ENCODE measurements around the gene MCOLN2. TPM values are rescaled to one million over a fixed set of nuclear protein-coding genes. Genes with fewer than 3 reads are reported as not detected.

Gene MCOLN2
- total and polyA plus RNA-seq, 2 of the 4 experiments (the other 2 are of a cell fraction), result 0.43 to 0.54 TPM

GRCh38 chr1:84918726-84919336, 78.1 kb downstream of the MCOLN2 start:
- no peak overlapping the region for H3K18ac ChIP-seq (ENCODE audit: low read depth, low read length)
- in situ Hi-C loops (cut with MboI; ENCODE audit: low sequenced_read_pairs) (no loop called here), intact Hi-C loops (cut with micrococcal nuclease) (no loop called here), dilution Hi-C loops (cut with HindIII; ENCODE audit: low sequenced_read_pairs, unreplicated experiment) (no loop called here)
- no peaks in the 10 kb centered on the region for H3K4me1 ChIP-seq (ENCODE audit: control insufficient read depth, insufficient read depth, low read length)
- H2BK15ac ChIP-seq (ENCODE audit: low read depth, low read length), result no peak overlapping the region
- no peaks in the 10 kb centered on the region for H3K36me3 ChIP-seq (ENCODE audit: control insufficient read depth, insufficient read depth, low read length)
- H3K9me3 ChIP-seq (ENCODE audit: control insufficient read depth, insufficient read depth, low read length), result no peaks in the 10 kb centered on the region
- no peak for ATAC-seq (ENCODE audit: low read depth)
- CTCF ChIA-PET, result interaction anchor here (0.9 to 1.5 kb wide), 2 partner anchors 14 to 146 kb away, joined by 3 to 4 read pairs; no protein-coding TSS in a partner anchor
- no peak for DNase-seq
- H2BK20ac ChIP-seq (ENCODE audit: low read depth, low read length), result no peak overlapping the region
- no peak overlapping the region for H3K27ac ChIP-seq (ENCODE audit: insufficient read depth, low read length)
- no peaks in the 10 kb centered on the region for H4K20me1 ChIP-seq (ENCODE audit: insufficient read depth, low read length)
- no peak overlapping the region for H3K4me2 ChIP-seq (ENCODE audit: low read depth, low read length)
- BruUV-seq (replicated peaks), result no TSS peak
- no peak overlapping the region for H4K5ac ChIP-seq (ENCODE audit: low read depth, low read length)
- H3K27me3 ChIP-seq (ENCODE audit: control insufficient read depth, insufficient read depth, low read length), result peaks cover 29% of the 10 kb centered on the region
- no peak overlapping the region for H3K23ac ChIP-seq (ENCODE audit: low read depth, low read length)
- H3K9me1 ChIP-seq (ENCODE audit: insufficient read depth, low read length), result no peaks in the 10 kb centered on the region; the same call in 1 of the 2 replicates
- H3K4me3 ChIP-seq (ENCODE audit: insufficient read depth, low read depth, low read length), result no peak overlapping the region
- H4K8ac ChIP-seq (ENCODE audit: low read depth in 2 of 2, low read length in 2 of 2), result no peak overlapping the region
- H3K56ac ChIP-seq (ENCODE audit: extremely low read depth, insufficient read depth, low read length), result no peak overlapping the region
- H2AFZ ChIP-seq (replicated peaks; ENCODE audit: low read length, poor library complexity), result no peak overlapping the region
- H2AK5ac ChIP-seq (ENCODE audit: low read depth, low read length), result no peak overlapping the region
- no peak overlapping the region for H3K4ac ChIP-seq (ENCODE audit: low read depth, low read length)
- TF ChIP-seq BHLHE40 (IDR thresholded peaks at IDR 0.05; ENCODE audit: low read depth, low read length) (no peak), CTCF (conservative IDR thresholded peaks at IDR 0.05; ENCODE audit: low read depth, low read length) (no peak), MXI1 (IDR thresholded peaks at IDR 0.05; ENCODE audit: borderline replicate concordance, low read depth, low read length) (no peak), FOS (IDR thresholded peaks at IDR 0.05; ENCODE audit: low read depth, low read length) (no peak), RAD21 (IDR thresholded peaks at IDR 0.05; ENCODE audit: low read length) (no peak), USF2 (IDR thresholded peaks at IDR 0.05; ENCODE audit: low read depth, low read length) (no peak), CEBPB (IDR thresholded peaks at IDR 0.05; ENCODE audit: low read depth, low read length) (no peak), NFE2L2 (IDR thresholded peaks at IDR 0.05; ENCODE audit: low read depth, low read length) (no peak), MAFK (IDR thresholded peaks at IDR 0.05; ENCODE audit: low read depth, low read length) (no peak), MAZ (IDR thresholded peaks at IDR 0.05; ENCODE audit: borderline replicate concordance, low read depth, low read length) (no peak), CHD1 (IDR thresholded peaks at IDR 0.05; ENCODE audit: low read depth, low read length) (no peak), RFX5 (IDR thresholded peaks at IDR 0.05; ENCODE audit: low read depth, low read length) (no peak), SMC3 (IDR thresholded peaks at IDR 0.05; ENCODE audit: low read depth, low read length) (no peak), ELK1 (IDR thresholded peaks at IDR 0.05; ENCODE audit: borderline replicate concordance, low read depth, low read length) (no peak), RCOR1 (IDR thresholded peaks at IDR 0.05; ENCODE audit: insufficient replicate concordance, low read length) (no peak), POLR2A (IDR thresholded peaks at IDR 0.05; ENCODE audit: low read depth, low read length) (no peak)
- H4K91ac ChIP-seq (ENCODE audit: insufficient read depth, low read depth, low read length), result no peak overlapping the region
- no peak overlapping the region for H2BK120ac ChIP-seq (ENCODE audit: low read depth, low read length)
- no peak overlapping the region for H2AK9ac ChIP-seq (replicated peaks; ENCODE audit: low read depth, low read length, poor library complexity)
- no peak overlapping the region for H3K9ac ChIP-seq (ENCODE audit: low read depth, low read length)
- H3K79me1 ChIP-seq (ENCODE audit: low read depth in 1 of 2, low read length in 2 of 2), result no peaks in the 10 kb centered on the region
- POLR2A ChIA-PET (ENCODE audit: unreplicated experiment), result no interaction called here
- 100% methylated on average over 1 of the region's 5 CpGs; no CpG with 5 or more reads in 1 of the 2 experiments for WGBS, 2 experiments (ENCODE audit: extremely low coverage in 2 of 2, insufficient read length in 1 of 2)
- no peak overlapping the region for H2BK5ac ChIP-seq (ENCODE audit: low read depth, low read length, poor library complexity, severe bottlenecking)
- no peak overlapping the region for H3K14ac ChIP-seq (replicated peaks; ENCODE audit: low read depth, low read length)

Measured in IMR-90 (cell line).